K562 (cell line): ENCODE measurements around the gene PPDPF. TPM values are rescaled to one million over a fixed set of nuclear protein-coding genes. Genes with fewer than 3 reads are reported as not detected.

Source experiments
- CBFA2T3 ChIP-seq: fragments of 450-650 bp; IDR thresholded peaks from 2 replicates; pipeline ENCODE4 v1.6.1; 2017
- CTCFL ChIP-seq: IDR thresholded peaks from 2 replicates; pipeline ENCODE4 v1.6.1; 2011; ENCODE audit warnings: borderline replicate concordance, low read depth, mild to moderate bottlenecking, moderate library complexity, low read length; ENCODE audit not compliant: insufficient read depth, poor library complexity, severe bottlenecking
- DACH1 ChIP-seq: fragments of 450-650 bp; IDR thresholded peaks from 2 replicates; pipeline ENCODE4 v1.6.1; 2018; ENCODE audit not compliant: partially characterized antibody
- E4F1 ChIP-seq: fragments of 250-450 bp; sonication (Bioruptor Pico); IDR thresholded peaks from 2 replicates; pipeline ENCODE4 v1.5.0; 2021; ENCODE audit warnings: mild to moderate bottlenecking, borderline replicate concordance
- ILK ChIP-seq: fragments of 450-650 bp; IDR thresholded peaks from 2 replicates; pipeline ENCODE4 v1.6.1; 2016; ENCODE audit warnings: missing genetic modification characterization, low read depth, mild to moderate bottlenecking, missing compliant biosample characterization, moderate library complexity, borderline replicate concordance
- KHSRP ChIP-seq: fragments of 450-650 bp; IDR thresholded peaks from 2 replicates; pipeline ENCODE4 v1.6.1; 2017
- LEF1 ChIP-seq: fragments of 450-650 bp; IDR thresholded peaks from 2 replicates; pipeline ENCODE4 v1.6.1; 2016; ENCODE audit warnings: mild to moderate bottlenecking
- MYC ChIP-seq, 2 experiments: fragments of 250-450 bp in 1 of 2; sonication (Bioruptor Pico) in 1 of 2; IDR thresholded peaks; 2 replicates each; pipeline versions ENCODE4 v1.5.1 to v1.6.1; 2012 to 2021; ENCODE audit warnings: low read depth in 2 of 2, borderline replicate concordance in 1 of 2, improper control_type of control experiment in 1 of 2, low read length in 1 of 2, mild to moderate bottlenecking in 1 of 2, moderate library complexity in 1 of 2
- PHB ChIP-seq: fragments of 250-450 bp; sonication (Bioruptor Pico); IDR thresholded peaks from 2 replicates; pipeline ENCODE4 v1.5.0; 2021
- PML ChIP-seq: IDR thresholded peaks from 2 replicates; pipeline ENCODE4 v1.6.1; 2012; ENCODE audit warnings: low read length, inconsistent platforms
- RBM39 ChIP-seq: fragments of 200-400 bp; formaldehyde crosslinking; optimal IDR thresholded peaks from 2 replicates; pipeline ENCODE3; 2018; ENCODE audit warnings: low read depth, low read length
- RFX5 ChIP-seq: IDR thresholded peaks from 2 replicates; pipeline ENCODE4 v1.6.1; 2011; ENCODE audit warnings: low read depth, mild to moderate bottlenecking, improper control_type of control experiment, low read length
- THRB ChIP-seq: fragments of 450-650 bp; formaldehyde crosslinking; conservative IDR thresholded peaks from 2 replicates; pipeline ENCODE4 v1.4.0; 2022; ENCODE audit warnings: mild to moderate bottlenecking, missing genetic modification characterization
- U2AF1 ChIP-seq: fragments of 200-400 bp; formaldehyde crosslinking; optimal IDR thresholded peaks from 2 replicates; pipeline ENCODE3; 2017; ENCODE audit warnings: mild to moderate bottlenecking, low read depth, low read length, moderate library complexity
- ZBTB26 ChIP-seq: fragments of 450-650 bp; formaldehyde crosslinking; IDR thresholded peaks from 2 replicates; pipeline ENCODE4 v1.4.0; 2022; ENCODE audit warnings: missing genetic modification characterization
- ZHX1 ChIP-seq: fragments of 150-350 bp; conservative IDR thresholded peaks from 2 replicates; pipeline ENCODE4 v1.6.1; 2014; ENCODE audit warnings: low read length
- ZKSCAN1 ChIP-seq: fragments of 150-350 bp; IDR thresholded peaks from 2 replicates; pipeline ENCODE4 v1.6.1; 2016; ENCODE audit warnings: low read depth, low read length
- polyA plus RNA-seq, 8 experiments: library from polyadenylated mRNA; depleted of rRNA in 4 of 8; stranded (reverse) in 5 of 8; unstranded in 3 of 8; fragments of >200 nt; fragmentation: Nextera tagmentation in 2 of 8; fragmentation: Illumina TruSeq in 1 of 8; extraction: Ambion mirVana in 2 of 8; extraction: Trizol in 1 of 8; gene quantifications; 2 replicates each; pipeline versions ENCODE4 v1.2.1 to v1.2.3, GENCODE V29; 2011 to 2014; ENCODE audit warnings: inconsistent platforms in 1 of 8, missing spikeins in 1 of 8
- total RNA-seq, 7 experiments: library from RNA; depleted of rRNA in 6 of 7; stranded (reverse); fragments of >200 nt in 6 of 7; fragmentation: Illumina TruSeq in 2 of 7; extraction: Trizol in 2 of 7; gene quantifications; 2 replicates each; pipeline versions ENCODE4 v1.2.1 to v1.2.3, GENCODE V29; 2011 to 2021; ENCODE audit warnings: low replicate concordance in 1 of 7

Gene PPDPF
- total and polyA plus RNA-seq, 9 of the 15 experiments (the other 6 are each of a cell fraction or from before 2014, with no cell fraction given), result 0.77 to 233 (median 10.5) TPM

GRCh38 chr20:63552481-63553249 is 32.1 kb downstream of the PPDPF start (continued):
- no peak for TF ChIP-seq CTCFL
- TF ChIP-seq THRB (CRISPR knock-in tag), result 0 out of 2 replicates have a peak, but pooled peaks have one; percentile 35
- TF ChIP-seq LEF1, result peak; percentile 67; the same call in 1 of the 2 replicates
- TF ChIP-seq PML, result no peak
- 0 out of 2 replicates have a peak, but pooled peaks have one; percentile 38 for TF ChIP-seq PHB (CRISPR knock-in tag)
- TF ChIP-seq ZKSCAN1, result no peak
- TF ChIP-seq ZHX1, result no peak
- no peak for TF ChIP-seq U2AF1
- TF ChIP-seq ILK, result no peak
- TF ChIP-seq ZBTB26 (CRISPR knock-in tag), result no peak
- TF ChIP-seq DACH1, result peak; percentile 23
- peak; percentile 68 for TF ChIP-seq CBFA2T3
- TF ChIP-seq RBM39, result no peak
- no peak for TF ChIP-seq E4F1 (CRISPR knock-in tag)
- peak; percentile 49; the same call in 1 of the 2 replicates for TF ChIP-seq MYC (IDR thresholded peaks at IDR 0.05; ENCODE audit: low read depth, low read length)
- TF ChIP-seq MYC (CRISPR knock-in tag; IDR thresholded peaks at IDR 0.05; ENCODE audit: borderline replicate concordance, low read depth), result no peak
- TF ChIP-seq RFX5, result no peak
- no peak for TF ChIP-seq KHSRP
